Measurements from ENCODE around the gene ATG16L1. TPM values are rescaled to one million over a fixed set of nuclear protein-coding genes. Genes with fewer than 3 reads are reported as not detected.

Gene ATG16L1
- total and polyA plus RNA-seq, 2 experiments from 2014 or later, result 16.2 to 17.2 TPM

GRCh38 chr2:233301248-233301647 lies 49.8 kb downstream of the ATG16L1 start:
- DNase-seq, result no peak
- H3K9me2 ChIP-seq (ENCODE audit: insufficient read depth), result no peaks in the 10 kb centered on the region
- H3K4me1 ChIP-seq (ENCODE audit: insufficient read depth), result no peaks in the 10 kb centered on the region
- no peak overlapping the region for H3K4me2 ChIP-seq (ENCODE audit: unreplicated experiment)
- no peaks in the 10 kb centered on the region for H3K36me3 ChIP-seq (ENCODE audit: low read depth)
- in situ Hi-C loops (cut with MboI), result no loop called here
- no peak overlapping the region for H3K27ac ChIP-seq
- no peak overlapping the region for H3K4me3 ChIP-seq
- no peaks in the 10 kb centered on the region for H3K9me3 ChIP-seq (ENCODE audit: low read depth)
- no peaks in the 10 kb centered on the region for H4K20me1 ChIP-seq (ENCODE audit: insufficient read depth)
- H3F3A ChIP-seq (ENCODE audit: insufficient read depth), result no peaks in the 10 kb centered on the region
- H3K27me3 ChIP-seq (replicated peaks; ENCODE audit: insufficient read depth), result no peaks in the 10 kb centered on the region
- no peak overlapping the region for H3K9ac ChIP-seq
- no peaks in the 10 kb centered on the region for H3K79me2 ChIP-seq (ENCODE audit: insufficient read depth)
- no peak overlapping the region for H2AFZ ChIP-seq
- no peak for TF ChIP-seq EZH2 (IDR thresholded peaks at IDR 0.05; ENCODE audit: insufficient read depth, poor library complexity, severe bottlenecking)
- no peak for TF ChIP-seq EZH2phosphoT487 (IDR thresholded peaks at IDR 0.05; ENCODE audit: insufficient read depth, low read depth)
- 57 to 78% methylated on average over 2 of the region's 2 CpGs for WGBS, 2 experiments (ENCODE audit: low coverage in 1 of 2, low lambda C conversion rate in 2 of 2, missing lambda C conversion rate in 2 of 2)

GRCh38 chr2:233301811-233302210 lies 50.3 kb downstream of the ATG16L1 start:
- Histone ChIP-seq H3K79me2 (ENCODE audit: insufficient read depth) (no peaks in the 10 kb centered on the region), H3K27me3 (replicated peaks; ENCODE audit: insufficient read depth) (no peaks in the 10 kb centered on the region), H3K9ac (no peak overlapping the region), H2AFZ (no peak overlapping the region), H3F3A (ENCODE audit: insufficient read depth) (no peaks in the 10 kb centered on the region), H3K9me2 (ENCODE audit: insufficient read depth) (no peaks in the 10 kb centered on the region), H3K36me3 (ENCODE audit: low read depth) (no peaks in the 10 kb centered on the region), H4K20me1 (ENCODE audit: insufficient read depth) (no peaks in the 10 kb centered on the region), H3K4me2 (ENCODE audit: unreplicated experiment) (no peak overlapping the region), H3K9me3 (ENCODE audit: low read depth) (no peaks in the 10 kb centered on the region), H3K27ac (no peak overlapping the region), H3K4me1 (ENCODE audit: insufficient read depth) (no peaks in the 10 kb centered on the region), H3K4me3 (no peak overlapping the region)
- TF ChIP-seq EZH2phosphoT487 (IDR thresholded peaks at IDR 0.05; ENCODE audit: insufficient read depth, low read depth) (no peak), EZH2 (IDR thresholded peaks at IDR 0.05; ENCODE audit: insufficient read depth, poor library complexity, severe bottlenecking) (no peak)
- 46 to 49% methylated on average over 5 to 6 of the region's 6 CpGs for WGBS, 2 experiments (ENCODE audit: low coverage in 1 of 2, low lambda C conversion rate in 2 of 2, missing lambda C conversion rate in 2 of 2)
- in situ Hi-C loops (cut with MboI), result no loop called here
- DNase-seq, result no peak

- TF ChIP-seq EZH2 (IDR thresholded peaks at IDR 0.05; ENCODE audit: insufficient read depth, poor library complexity, severe bottlenecking), result no peak
Observed at GRCh38 chr2:233303252-233303651, 51.8 kb downstream of the ATG16L1 start.

GRCh38 chr2:233307565-233307964 lies 56.1 kb downstream of the ATG16L1 start, which contains the start of gene SAG:
TSS of gene SAG (plus strand) at chr2:233307816. CDS start at chr2:233309190, 1,374 bp downstream.
- Histone ChIP-seq H3K4me1 (ENCODE audit: insufficient read depth) (no peaks in the 10 kb centered on the region), H3K27ac (no peak within 1 kb of the TSS), H3K9me2 (ENCODE audit: insufficient read depth) (no peaks in the 10 kb centered on the region), H4K20me1 (ENCODE audit: insufficient read depth) (no peaks in the 10 kb centered on the region), H2AFZ (no peak within 1 kb of the TSS), H3K79me2 (ENCODE audit: insufficient read depth) (no peaks in the 10 kb centered on the region), H3F3A (ENCODE audit: insufficient read depth) (no peaks in the 10 kb centered on the region), H3K4me2 (ENCODE audit: unreplicated experiment) (no peak within 1 kb of the TSS), H3K4me3 (no peak within 1 kb of the TSS), H3K36me3 (ENCODE audit: low read depth) (no peaks in the 10 kb centered on the region), H3K27me3 (replicated peaks; ENCODE audit: insufficient read depth) (peaks cover 4% of the 10 kb centered on the region; the same call in 1 of the 2 replicates), H3K9me3 (ENCODE audit: low read depth) (no peaks in the 10 kb centered on the region), H3K9ac (no peak within 1 kb of the TSS)
- in situ Hi-C loops (cut with MboI), result no loop called here
- WGBS, 2 experiments (ENCODE audit: low coverage in 1 of 2, low lambda C conversion rate in 2 of 2, missing lambda C conversion rate in 2 of 2), result 74 to 76% methylated on average over 7 of the region's 7 CpGs
- TF ChIP-seq EZH2phosphoT487 (IDR thresholded peaks at IDR 0.05; ENCODE audit: insufficient read depth, low read depth) (no peak), EZH2 (IDR thresholded peaks at IDR 0.05; ENCODE audit: insufficient read depth, poor library complexity, severe bottlenecking) (no peak)
- DNase-seq, result no peak

More at GRCh38 chr2:233303252-233303651, 51.8 kb downstream of the ATG16L1 start:
- Histone ChIP-seq H3K27me3 (replicated peaks; ENCODE audit: insufficient read depth) (no peaks in the 10 kb centered on the region), H3K9me3 (ENCODE audit: low read depth) (no peaks in the 10 kb centered on the region), H3K36me3 (ENCODE audit: low read depth) (no peaks in the 10 kb centered on the region), H3F3A (ENCODE audit: insufficient read depth) (no peaks in the 10 kb centered on the region), H4K20me1 (ENCODE audit: insufficient read depth) (no peaks in the 10 kb centered on the region), H3K9ac (no peak overlapping the region), H3K4me3 (no peak overlapping the region), H3K79me2 (ENCODE audit: insufficient read depth) (no peaks in the 10 kb centered on the region), H3K27ac (no peak overlapping the region), H3K4me2 (ENCODE audit: unreplicated experiment) (no peak overlapping the region), H3K4me1 (ENCODE audit: insufficient read depth) (no peaks in the 10 kb centered on the region), H2AFZ (no peak overlapping the region), H3K9me2 (ENCODE audit: insufficient read depth) (no peaks in the 10 kb centered on the region)
- 73 to 86% methylated on average over 3 of the region's 3 CpGs for WGBS, 2 experiments (ENCODE audit: low coverage in 1 of 2, low lambda C conversion rate in 2 of 2, missing lambda C conversion rate in 2 of 2)
- DNase-seq, result no peak
- in situ Hi-C loops (cut with MboI), result no loop called here
